ENCODE measurements around the gene CYP1A2. TPM values are rescaled to one million over a fixed set of nuclear protein-coding genes. Genes with fewer than 3 reads are reported as not detected.

The CYP1A2 gene
- total and polyA plus RNA-seq, 2 of the 13 experiments (the other 11 are each of a cell fraction or from before 2014, with no cell fraction given): 0.07 TPM; not detected in 1

DNA sequence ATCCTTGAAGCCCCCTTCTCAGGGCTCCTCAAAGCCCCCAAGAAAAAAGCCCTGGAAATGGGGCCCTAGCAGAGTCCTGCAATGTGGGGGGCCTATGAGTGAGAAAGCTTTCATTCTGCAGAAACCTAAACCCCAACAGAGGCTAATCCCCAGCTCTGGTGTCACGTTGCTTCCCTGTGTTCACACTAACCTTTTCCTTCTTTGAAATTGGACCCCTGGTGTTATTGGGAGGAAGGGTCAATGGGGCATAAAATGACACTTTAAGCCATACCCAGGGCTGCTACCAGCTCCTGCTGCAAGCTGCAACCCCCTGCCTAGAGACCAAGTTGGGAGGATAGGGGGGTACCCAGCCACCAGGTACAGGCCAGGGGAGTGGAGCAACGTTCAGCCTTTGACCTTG is 2.1 kb downstream of the CYP1A2 start:
- 0% methylated on average over 1 of the region's 2 CpGs for WGBS (ENCODE audit: low lambda C conversion rate)
- no peak overlapping the region for H3K9ac ChIP-seq (ENCODE audit: insufficient read depth, low read depth, low read length)
- peaks cover 27% of the 10 kb centered on the region for H3K4me1 ChIP-seq (ENCODE audit: insufficient read depth, low read length)
- peak; percentile 59 for ATAC-seq
- BruUV-seq (replicated peaks): no TSS peak
- H3K79me2 ChIP-seq (ENCODE audit: insufficient read depth, low read length): no peaks in the 10 kb centered on the region
- TF ChIP-seq RXRB (CRISPR knock-in tag; IDR thresholded peaks at IDR 0.05; ENCODE audit: borderline replicate concordance) (peak; percentile 32; the same call in 1 of the 2 replicates), ESRRA (CRISPR knock-in tag; IDR thresholded peaks at IDR 0.05; ENCODE audit: low read depth) (no peak), PRPF4 (IDR thresholded peaks at IDR 0.05; ENCODE audit: low read depth, low read length, poor library complexity, severe bottlenecking) (no peak), ZNF749 (CRISPR knock-in tag; IDR thresholded peaks at IDR 0.05; ENCODE audit: borderline replicate concordance) (no peak), HNF4A (CRISPR knock-in tag; IDR thresholded peaks at IDR 0.05) (no peak), ZNF776 (CRISPR knock-in tag; IDR thresholded peaks at IDR 0.05) (no peak)
- TF ChIP-seq, protein P1, sequence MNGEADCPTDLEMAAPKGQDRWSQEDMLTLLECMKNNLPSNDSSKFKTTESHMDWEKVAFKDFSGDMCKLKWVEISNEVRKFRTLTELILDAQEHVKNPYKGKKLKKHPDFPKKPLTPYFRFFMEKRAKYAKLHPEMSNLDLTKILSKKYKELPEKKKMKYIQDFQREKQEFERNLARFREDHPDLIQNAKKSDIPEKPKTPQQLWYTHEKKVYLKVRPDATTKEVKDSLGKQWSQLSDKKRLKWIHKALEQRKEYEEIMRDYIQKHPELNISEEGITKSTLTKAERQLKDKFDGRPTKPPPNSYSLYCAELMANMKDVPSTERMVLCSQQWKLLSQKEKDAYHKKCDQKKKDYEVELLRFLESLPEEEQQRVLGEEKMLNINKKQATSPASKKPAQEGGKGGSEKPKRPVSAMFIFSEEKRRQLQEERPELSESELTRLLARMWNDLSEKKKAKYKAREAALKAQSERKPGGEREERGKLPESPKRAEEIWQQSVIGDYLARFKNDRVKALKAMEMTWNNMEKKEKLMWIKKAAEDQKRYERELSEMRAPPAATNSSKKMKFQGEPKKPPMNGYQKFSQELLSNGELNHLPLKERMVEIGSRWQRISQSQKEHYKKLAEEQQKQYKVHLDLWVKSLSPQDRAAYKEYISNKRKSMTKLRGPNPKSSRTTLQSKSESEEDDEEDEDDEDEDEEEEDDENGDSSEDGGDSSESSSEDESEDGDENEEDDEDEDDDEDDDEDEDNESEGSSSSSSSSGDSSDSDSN (CRISPR knock-in tag; IDR thresholded peaks at IDR 0.05): no peak
- TF ChIP-seq, protein P2, sequence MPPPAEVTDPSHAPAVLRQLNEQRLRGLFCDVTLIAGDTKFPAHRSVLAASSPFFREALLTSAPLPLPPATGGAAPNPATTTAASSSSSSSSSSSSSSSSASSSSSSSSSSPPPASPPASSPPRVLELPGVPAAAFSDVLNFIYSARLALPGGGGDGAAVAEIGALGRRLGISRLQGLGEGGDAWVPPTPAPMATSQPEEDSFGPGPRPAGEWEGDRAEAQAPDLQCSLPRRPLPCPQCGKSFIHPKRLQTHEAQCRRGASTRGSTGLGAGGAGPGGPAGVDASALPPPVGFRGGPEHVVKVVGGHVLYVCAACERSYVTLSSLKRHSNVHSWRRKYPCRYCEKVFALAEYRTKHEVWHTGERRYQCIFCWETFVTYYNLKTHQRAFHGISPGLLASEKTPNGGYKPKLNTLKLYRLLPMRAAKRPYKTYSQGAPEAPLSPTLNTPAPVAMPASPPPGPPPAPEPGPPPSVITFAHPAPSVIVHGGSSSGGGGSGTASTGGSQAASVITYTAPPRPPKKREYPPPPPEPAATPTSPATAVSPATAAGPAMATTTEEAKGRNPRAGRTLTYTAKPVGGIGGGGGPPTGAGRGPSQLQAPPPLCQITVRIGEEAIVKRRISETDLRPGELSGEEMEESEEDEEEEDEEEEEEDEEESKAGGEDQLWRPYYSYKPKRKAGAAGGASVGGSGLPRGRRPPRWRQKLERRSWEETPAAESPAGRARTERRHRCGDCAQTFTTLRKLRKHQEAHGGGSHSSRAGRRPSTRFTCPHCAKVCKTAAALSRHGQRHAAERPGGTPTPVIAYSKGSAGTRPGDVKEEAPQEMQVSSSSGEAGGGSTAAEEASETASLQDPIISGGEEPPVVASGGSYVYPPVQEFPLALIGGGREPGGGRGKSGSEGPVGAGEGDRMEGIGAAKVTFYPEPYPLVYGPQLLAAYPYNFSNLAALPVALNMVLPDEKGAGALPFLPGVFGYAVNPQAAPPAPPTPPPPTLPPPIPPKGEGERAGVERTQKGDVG (CRISPR knock-in tag; IDR thresholded peaks at IDR 0.05; ENCODE audit: borderline replicate concordance): no peak
- TF ChIP-seq, protein P3, sequence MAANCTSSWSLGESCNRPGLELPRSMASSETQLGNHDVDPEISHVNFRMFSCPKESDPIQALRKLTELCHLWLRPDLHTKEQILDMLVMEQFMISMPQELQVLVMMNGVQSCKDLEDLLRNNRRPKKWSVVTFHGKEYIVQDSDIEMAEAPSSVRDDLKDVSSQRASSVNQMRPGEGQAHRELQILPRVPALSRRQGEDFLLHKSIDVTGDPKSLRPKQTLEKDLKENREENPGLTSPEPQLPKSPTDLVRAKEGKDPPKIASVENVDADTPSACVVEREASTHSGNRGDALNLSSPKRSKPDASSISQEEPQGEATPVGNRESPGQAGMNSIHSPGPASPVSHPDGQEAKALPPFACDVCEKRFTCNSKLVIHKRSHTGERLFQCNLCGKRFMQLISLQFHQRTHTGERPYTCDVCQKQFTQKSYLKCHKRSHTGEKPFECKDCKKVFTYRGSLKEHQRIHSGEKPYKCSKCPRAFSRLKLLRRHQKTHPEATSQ (CRISPR knock-in tag; IDR thresholded peaks at IDR 0.05; ENCODE audit: borderline replicate concordance): no peak
- ChIA-PET POLR2A (interaction anchor here (1.0 to 1.4 kb wide), 2 partner anchors 10 to 20 kb away, joined by 3 read pairs; no protein-coding TSS in a partner anchor), CTCF (ENCODE audit: low intra/inter-chr PET ratio, low total read pairs) (no interaction called here)
- H4K20me1 ChIP-seq (ENCODE audit: insufficient read depth, low read length): no peaks in the 10 kb centered on the region
- no peak overlapping the region for H2AFZ ChIP-seq (ENCODE audit: low read length)
- in situ Hi-C loops (cut with HindIII; ENCODE audit: extremely low pct_ligation_motif_present, low pct_unique_long_range_greater_than_20kb): no loop called here
- H3K9me3 ChIP-seq (ENCODE audit: low read length): no peaks in the 10 kb centered on the region
- no peak overlapping the region for H3K4me3 ChIP-seq (replicated peaks in 1 of 3; ENCODE audit: insufficient read depth in 1 of 3, low read depth in 2 of 3, low read length in 3 of 3)
- intact Hi-C loops (cut with micrococcal nuclease; ENCODE audit: unreplicated experiment): no loop called here
- no peaks in the 10 kb centered on the region; a peak in 1 of 5 replicates for H3K27me3 ChIP-seq (ENCODE audit: control insufficient read depth in 1 of 2, insufficient read depth in 2 of 2, low read length in 2 of 2)
- no peak for FAIRE-seq
- H3K4me2 ChIP-seq (ENCODE audit: low read depth, low read length): 0 out of 2 replicates have a peak overlapping the region, but pooled peaks have one; percentile 26
- DNase-seq (ENCODE audit: low spot score): no peak
- no peak overlapping the region for H3K27ac ChIP-seq (ENCODE audit: extremely low read length, insufficient read depth, low read length)
- H3K36me3 ChIP-seq (replicated peaks in 1 of 2; ENCODE audit: control insufficient read depth in 1 of 2, insufficient read depth in 2 of 2, low read length in 2 of 2): no peaks in the 10 kb centered on the region
